GM21786 (cell line): Measurements from ENCODE around the gene ARHGEF37.

ENCODE experiments used
- ATAC-seq: cut with Tn5 transposase; IDR thresholded peaks from one replicate; pipeline ENCODE4 v1.9.1; 2021; ENCODE audit not compliant: unreplicated experiment

The ARHGEF37 gene

DNA sequence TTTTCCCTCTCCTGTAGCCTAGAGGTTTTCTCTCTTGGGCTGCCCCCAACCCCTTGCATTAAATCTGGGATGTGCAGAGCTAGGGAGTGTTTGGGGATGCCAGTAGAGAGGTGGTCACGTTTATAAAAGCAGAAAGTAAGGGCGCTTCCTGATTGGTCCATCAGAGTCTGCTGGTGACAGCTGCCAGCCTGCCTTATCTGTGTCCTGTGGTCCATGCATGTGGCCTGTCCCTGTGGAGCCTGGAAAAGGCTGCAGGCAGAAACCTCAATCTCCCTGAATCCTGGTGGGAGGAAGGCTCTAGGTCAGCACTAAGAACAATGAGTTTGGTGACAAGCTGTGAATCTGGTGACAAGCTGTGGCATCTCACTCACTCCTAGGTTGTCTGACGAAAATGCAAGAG lies 42.2 kb downstream of the ARHGEF37 start:
- ATAC-seq: no peak

DNA sequence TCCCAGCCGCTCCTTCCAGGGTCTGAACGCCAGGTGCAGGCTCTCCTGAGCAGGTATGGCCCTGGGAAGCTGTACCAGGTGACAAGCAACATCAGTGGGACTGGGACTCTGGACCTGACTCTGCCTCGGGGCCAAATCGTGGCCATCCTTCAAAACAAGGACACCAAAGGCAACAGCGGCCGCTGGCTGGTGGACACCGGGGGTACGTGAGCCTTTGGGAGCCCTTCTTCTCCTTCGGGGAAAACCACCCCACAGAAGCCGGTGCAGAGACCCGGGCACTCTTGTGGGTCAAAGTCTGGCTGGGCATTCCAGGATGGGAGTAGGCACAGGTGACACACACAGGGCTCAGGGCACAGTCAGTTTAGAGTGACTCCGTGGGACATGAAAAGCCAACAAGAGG lies 45.8 kb downstream of the ARHGEF37 start:
- ATAC-seq: no peak

DNA sequence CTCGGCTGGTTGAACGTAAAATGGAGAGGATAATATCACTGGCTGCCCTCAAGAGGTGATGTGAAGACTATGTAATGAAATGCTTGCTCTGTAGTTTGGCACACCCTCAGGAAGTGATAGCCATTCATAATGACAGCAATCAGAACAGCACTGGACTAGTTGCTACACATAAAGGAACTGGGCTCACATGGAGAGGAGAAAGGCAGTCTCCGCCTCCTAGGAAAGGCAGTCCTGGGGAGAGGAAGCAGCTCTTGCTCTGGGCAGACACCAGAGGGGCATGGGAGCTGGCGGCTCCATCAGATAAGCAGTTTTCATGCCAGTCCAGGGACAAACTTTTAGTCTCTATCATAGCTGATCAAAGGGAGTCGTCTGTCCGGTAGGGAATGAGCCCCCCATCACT lies 46.9 kb downstream of the ARHGEF37 start:
- no peak for ATAC-seq

DNA sequence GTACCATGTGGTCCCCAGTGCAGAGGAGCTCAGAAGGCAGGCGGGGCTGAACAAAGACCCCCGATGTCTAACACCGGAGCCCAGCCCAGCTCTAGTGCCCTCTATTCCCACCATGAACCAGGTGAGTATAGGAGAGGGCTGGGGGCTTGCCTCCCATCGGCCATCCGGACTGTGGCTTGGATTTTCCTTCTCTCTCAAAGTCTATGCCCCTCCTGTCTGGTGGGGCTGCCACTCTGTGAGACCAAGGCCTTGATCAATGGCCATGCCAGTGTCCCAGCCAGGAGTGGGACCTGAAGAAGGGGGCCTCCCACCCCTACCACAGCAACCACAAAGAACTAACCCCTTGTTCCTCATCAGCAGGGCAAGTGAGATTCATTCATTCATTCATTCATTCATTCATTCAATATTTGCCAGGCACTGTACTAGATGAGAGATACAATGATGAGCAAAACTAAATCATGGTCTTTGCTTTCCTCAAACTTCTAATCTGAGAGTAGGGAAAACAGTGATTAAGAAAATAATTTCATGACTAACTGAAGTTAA lies 47.6 kb downstream of the ARHGEF37 start:
- ATAC-seq: no peak

DNA sequence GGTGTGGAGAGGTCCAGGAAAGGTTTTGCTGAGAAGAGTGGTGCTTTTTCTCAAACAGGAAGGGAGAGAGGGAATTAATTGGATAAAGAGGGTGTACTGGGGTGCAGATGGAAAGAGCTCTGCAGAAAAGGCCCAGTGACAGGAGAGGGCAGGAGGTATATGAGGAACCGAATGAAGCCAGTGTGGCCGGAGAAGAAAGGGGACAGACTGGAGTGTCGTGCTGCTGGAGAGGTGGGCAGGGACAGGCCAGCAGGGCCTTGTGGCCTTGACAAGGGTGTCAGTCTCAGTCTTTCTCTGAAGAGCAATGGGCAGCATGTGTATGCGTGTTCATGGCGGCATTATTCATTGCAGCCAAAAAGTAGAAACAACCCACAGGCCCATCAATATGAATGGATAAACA lies 48.1 kb downstream of the ARHGEF37 start:
- ATAC-seq: no peak

DNA sequence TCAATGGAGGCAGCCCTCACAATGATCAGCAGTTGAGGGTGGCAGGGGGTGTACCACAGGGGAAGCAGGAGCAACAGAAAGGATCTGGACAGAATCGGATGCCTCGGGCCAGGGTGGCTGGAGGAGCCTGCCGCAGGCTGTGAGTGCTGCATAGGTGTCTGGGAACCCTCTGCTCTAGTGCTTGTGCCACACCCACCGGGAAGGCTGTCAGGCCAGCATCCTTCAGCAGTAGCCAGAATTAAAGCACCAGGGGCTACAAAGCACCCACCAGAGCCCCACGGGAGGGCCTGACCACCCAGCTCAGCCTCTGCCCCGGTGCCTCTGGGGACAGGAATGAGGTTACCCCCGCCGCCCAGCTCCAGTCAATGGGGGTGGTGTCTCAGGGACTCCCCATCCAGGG lies 49.0 kb downstream of the ARHGEF37 start:
- ATAC-seq: no peak

DNA sequence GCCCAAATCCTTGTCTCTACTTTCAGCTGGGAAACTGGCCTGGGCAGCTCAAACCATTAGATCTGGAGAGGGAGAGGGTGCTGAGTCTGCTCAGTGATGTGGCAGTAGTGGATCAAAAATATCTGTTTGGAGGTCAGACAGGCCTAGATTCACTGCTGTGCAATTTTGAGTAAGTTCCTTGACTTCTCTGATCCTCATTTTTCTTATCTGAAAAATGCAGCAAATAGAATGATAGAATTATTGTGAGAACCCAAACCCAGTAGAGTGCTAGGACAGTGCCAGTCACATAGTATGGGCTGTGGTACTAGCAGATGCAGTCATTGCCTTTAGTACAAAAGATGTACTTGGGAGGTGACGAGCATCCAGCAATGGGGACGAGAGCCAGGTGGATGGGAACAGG lies 50.2 kb downstream of the ARHGEF37 start:
- no peak for ATAC-seq

DNA sequence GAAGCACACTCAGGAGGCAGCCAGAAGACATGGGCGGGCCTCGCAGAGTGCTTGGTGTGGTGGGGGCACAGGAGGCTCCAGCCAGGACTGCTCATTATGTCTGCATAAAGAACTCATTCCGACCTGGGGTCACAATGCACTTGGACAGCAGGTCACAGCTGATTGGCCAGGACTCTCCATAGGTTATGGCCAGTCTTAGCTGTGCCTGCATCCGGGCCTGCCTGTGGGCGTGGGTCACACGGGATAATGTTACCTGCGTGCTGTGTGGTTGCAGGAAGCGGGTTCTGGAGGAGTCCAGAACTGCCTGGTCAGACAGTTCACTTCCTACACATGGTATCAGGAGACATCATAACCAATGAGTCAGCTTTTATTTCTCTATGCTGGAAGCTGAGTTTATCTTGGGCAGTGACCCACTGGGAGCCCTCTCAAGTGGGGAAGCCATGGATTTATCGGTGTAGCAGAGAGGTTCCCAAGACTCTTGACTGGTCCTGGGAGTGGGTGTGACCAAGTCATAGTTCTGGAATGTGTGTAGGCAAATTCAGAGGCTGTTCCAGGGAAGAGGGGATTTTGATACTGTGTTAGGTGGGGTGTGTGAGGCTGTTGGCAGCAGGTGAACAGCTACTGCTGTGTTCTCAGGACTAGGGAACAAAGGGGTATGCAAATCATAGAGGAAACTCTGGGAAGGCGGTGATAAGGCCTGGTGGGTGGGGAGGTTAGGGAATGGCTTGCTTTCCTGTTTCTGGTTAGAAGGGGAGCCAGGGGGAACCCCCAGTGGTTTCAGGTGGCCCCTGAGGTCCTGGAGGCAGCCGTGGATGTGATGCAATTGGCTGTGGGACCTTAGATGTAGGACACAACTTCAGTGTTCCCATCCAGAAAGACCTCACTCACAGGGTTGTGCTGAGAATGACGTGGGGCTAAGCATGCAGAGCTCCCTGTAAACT lies 51.3 kb downstream of the ARHGEF37 start:
- ATAC-seq: no peak

DNA sequence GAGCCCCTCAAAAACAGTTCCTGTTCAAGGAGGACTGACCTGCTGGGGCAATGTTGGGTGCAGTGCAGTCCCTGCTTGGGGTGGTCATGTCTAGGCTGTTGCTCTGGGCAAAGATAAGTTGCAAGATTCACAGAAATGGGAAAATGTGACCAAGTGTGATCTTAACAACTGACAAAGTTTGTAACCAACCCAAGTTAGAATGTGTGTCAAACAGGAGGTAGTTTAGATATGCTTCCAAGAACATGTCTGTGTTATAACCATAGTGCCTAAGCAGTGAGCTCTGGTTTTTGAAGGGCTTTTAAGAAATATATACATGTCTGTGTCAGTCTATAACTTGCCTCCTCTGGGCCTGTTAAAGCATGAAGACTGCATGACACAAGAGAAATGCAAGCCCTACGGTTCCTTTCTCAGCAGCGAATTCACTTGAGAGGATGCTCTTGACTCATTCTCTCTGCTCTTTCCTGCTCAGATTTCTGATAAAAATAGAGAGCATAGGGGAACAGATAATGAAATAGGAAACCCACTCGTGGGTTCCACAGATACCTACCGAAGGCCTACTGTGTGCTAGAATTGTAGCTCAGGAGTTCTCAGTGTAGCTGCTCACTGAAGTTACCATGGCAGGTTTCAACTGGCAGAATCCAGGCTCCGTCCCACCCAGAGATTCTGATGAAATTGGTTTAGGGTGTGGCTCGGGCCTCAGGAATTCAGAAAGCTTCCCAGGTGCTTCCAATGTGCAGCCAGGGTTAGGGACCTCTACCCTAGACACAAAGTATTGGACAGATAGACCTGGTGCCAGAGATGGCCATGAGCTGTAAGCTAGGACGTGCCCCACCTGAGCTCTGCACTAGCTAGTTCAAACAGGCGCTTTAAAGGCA lies 52.4 kb downstream of the ARHGEF37 start:
- ATAC-seq: no peak

DNA sequence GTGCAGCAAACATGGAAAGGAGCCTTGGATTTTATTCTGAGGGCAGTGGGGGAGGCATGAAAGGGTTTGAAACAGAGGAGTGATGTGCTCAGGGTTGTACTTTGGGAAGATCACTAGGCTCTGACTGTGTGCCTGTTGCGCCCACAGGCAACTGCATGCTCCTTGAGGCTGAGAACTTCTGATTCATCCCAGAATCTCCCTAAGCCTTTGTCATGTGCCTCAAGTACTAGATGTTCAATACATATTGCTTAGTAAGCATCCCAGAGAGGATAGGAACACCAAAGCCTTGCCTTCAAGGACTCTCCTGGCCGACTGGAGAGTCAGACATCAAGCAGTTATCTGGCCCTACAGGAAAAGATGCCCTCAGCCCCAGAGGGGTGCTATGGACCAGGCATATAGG lies 54.1 kb downstream of the ARHGEF37 start:
- ATAC-seq: no peak

DNA sequence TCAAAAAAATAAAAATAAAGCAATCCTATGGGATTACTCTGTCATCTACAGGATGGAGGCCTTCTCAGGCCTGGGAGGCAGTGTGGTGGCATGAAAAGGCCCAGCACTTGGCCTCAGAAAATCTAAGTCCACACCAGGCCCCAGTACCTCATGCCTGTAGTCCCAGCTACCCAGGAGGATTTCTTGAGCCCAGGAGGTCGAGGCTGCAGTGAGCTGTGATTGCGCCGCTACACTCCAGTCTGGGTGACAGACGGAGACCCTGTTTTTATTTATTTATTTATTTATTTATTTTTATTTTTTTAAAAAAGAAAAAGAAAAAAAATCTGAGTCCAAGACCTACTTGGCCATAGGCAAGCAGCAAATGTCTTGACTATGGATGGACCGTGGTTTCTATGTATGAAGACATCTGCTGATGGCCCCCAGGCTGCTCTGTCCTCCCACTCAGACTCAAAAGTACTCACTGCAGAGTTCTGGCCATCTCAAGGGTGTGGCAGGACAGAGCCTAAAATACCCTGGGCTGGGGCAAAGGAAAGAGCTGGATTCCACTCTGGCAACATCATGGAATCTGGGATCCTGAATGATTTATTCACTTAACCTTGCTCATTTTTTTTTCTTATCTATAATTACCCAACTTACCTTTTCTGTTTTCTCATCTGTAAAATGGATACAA lies 55.0 kb downstream of the ARHGEF37 start:
- no peak for ATAC-seq

DNA sequence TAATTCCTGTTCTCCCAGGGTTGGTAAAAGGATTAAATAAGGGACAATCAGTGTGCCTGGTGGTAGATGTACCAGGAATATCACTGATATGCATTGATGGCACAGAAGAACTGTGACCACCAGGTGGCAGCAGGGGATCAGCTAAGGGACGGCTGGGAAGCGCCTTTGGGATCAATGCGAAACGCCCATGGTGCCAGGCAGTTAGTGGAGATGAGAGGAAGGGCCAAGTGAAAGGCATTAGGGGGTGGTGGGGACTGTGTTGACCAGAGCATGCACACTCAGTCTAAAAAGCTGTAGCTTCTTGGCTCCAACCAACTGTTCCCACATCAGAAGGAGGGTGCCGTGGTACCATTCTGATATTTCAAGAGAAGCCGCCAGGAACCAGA lies 55.6 kb downstream of the ARHGEF37 start:
- ATAC-seq: peak; percentile 47

DNA sequence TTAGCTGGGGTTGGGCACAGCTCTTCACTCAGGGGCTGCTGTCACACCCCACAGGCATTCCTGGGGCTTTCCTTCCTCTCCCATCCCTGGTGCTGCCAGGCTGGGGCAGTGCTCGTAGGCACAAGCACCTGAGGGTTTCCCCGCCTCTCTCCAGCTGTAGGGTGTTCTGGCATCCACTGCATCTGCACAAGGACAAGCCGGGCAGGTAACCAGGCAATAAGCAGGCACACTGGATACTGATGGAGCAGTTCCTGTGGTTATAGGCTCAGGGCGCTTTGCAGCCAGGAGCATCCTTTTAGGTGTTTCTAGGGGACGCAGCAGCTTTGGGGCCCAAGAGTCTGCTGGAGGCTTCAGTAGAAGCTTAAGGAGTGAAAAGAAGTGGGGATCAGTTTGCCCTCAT lies 56.8 kb downstream of the ARHGEF37 start:
- no peak for ATAC-seq

DNA sequence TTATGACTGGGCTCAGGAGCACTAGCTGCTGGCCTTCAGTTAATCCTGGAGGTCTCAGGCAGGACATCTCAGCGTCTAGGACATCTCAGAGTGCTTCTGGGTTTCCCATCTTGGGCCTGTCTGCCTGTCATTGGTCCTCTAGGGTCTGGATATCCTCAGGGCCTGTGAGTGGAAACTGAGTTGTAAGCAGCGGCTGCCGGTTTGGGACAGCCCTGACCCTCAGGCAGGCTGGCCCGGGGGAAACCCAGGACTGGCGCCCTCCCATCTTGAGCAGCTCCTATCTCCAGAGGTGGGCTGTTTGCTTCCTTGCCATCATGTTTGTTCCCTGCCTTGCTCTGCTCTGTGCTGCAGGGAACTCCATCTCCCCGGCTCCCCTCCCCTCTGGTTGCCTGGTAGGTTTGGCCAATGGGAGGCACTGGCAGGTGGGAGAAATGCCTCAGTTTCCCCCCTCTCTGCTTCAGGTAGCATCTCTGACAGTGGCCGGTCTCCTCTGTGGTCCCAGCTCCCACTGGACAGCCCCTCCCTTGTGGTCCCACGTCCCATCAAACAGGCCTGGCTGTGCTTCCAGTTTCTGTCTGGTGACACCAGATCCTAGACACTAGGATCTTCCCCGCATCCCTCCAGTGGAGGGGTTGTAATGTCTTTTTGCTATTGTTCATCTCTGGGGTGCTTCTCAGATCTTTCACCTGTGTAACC lies 57.4 kb downstream of the ARHGEF37 start:
- no peak for ATAC-seq

DNA sequence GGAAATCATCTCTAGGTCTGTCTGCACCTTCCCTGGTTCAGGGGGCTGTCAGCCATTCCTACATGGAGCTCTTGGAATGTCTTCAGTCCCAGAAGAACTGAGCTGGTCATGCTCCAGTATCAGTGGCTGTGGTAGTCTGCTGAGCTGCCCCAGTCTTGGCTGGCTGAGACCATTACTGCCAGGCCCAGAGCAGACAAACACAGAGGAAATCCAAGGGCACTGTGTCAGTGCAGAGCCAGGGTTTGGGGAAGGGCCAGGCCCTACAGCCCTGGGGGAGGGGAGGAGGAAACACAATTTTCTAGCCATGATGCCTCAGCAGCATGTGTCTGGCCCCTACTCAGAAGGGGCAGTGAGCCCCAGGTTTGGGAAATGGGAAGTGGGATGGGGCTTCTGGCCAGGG lies 58.4 kb downstream of the ARHGEF37 start:
- no peak for ATAC-seq

DNA sequence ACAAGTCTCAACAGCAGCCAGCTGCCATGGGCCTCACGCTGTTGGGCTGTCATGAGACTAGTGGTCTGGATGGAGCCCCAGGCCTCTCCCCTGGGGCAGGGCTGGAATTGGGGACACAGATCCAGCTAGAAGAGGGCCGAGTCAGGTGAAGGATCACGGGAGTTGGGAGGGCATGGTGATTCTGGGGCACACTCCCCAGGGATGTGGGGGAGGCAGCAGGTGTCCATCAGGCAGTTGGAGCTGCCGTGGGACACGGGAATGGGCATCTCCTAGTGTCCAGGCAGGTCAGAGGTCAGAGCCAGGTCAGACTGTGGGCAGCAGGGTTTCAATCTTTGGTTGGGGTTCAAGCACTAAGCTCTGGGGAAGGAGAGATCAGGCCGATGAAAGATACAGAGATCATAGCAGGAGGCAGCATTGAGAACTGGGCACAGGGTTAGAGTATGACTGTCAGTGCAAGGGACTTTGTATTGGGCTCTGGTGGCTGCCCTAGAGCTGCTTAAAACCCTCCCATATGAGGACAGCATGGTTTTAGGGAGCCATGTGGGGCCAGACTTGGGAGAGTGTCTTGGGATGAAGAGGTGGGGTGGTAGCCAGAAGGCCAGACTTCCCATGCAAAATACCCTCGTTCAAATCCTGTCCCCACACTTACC lies 59.2 kb downstream of the ARHGEF37 start:
- no peak for ATAC-seq

DNA sequence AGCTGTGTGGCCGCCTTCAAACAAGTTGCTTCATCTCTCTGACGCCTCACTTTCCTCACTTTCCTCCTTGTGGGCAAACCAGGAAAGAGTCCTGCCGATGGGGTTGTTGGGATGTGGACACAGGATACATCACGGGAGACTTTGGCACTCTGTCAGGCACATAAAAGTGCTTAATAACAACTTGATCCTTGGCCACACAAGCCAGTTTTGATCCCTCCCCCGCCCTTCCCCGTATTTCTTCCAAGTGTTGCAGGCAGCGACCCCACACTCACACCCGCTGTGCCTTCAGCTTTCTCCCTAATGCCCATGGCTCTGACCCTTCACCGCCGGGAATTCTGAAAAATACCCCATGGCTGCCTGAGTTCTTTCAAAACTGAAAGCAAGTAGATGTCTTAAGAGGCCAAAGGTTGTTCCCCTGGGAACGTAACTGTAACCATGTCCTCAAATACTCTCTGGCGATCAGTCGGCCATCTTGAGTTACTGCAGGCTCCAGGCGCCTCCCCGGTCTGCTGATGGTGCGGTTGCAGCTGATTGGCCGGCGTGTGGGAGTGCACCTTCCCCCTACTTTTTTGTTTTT lies 59.8 kb downstream of the ARHGEF37 start:
- ATAC-seq: no peak

DNA sequence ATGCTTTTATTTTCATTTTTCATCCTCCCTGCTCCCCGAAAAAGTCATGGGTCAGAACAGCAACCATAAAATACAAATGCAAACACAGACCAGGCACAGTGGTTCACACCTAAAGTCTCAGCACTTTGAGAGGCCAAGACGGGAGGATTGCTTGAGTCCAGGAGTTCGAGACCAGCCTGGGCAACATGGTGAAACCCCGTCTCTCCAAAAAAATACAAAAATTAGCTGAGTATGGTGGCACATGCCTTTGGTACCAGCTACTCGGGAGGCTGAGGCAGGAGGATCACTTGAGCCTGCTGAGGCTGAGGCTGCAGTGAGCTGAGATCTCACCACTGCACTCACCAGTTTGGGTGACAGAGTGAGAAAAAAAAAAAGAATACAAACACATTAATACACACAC lies 60.3 kb downstream of the ARHGEF37 start:
- no peak for ATAC-seq

DNA sequence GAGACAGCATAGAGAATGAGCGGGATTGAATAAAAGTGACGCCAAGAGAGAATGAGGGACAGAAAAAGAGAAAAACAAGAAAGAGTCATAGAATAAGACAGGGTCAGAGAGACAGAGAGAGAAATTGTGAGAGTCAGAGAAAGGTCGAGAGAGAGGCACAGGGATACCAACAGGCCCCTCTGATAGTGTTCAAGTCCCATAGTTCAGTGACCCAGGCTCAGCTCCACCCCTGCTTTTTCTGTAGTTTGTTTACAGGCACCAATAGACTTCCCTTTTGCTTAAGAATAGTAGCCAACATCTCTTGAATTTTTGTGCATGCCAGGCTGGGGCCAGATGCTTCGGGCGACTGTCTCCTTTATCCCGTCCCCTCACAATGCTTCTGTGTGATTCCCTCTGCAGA lies 62.5 kb downstream of the ARHGEF37 start:
- ATAC-seq: no peak

DNA sequence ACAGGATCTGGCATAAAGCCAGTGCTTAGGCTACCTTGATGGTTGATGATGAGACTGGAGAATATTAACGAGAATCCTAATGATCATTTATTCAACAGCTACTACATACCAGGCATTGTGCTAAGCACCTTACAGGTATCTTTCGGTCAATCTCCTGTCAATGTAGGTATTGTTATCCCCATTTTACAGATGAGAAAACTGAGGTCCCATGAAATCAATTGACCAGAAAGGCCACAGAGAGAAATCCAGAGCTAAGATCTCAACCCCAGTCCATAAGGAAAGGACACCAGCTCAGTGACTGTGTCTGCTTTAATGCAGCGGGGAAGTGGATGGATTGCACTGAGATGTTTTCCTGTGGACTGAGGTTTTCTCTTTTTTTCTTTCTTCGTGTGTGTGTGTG lies 63.3 kb downstream of the ARHGEF37 start:
- ATAC-seq: no peak
